HG02642 (cell line): ENCODE data around the gene THBD.

Experiments
- ATAC-seq: cut with Tn5 transposase; IDR thresholded peaks from one replicate; pipeline ENCODE4 v1.9.1; 2021; ENCODE audit warnings: mild to moderate bottlenecking; ENCODE audit not compliant: unreplicated experiment, poor library complexity

The THBD gene

GRCh38 chr20:23063168-23063567 lies 13.7 kb upstream of the THBD start:
- no peak for ATAC-seq

- no peak for ATAC-seq
Observed at GRCh38 chr20:23062632-23063031, 13.2 kb upstream of the THBD start.

GRCh38 chr20:23061734-23062561 lies 12.5 kb upstream of the THBD start:
- ATAC-seq, result no peak

- no peak for ATAC-seq
Observed at GRCh38 chr20:23061262-23061661, 11.8 kb upstream of the THBD start.

- no peak for ATAC-seq
Observed at GRCh38 chr20:23060629-23061028, 11.2 kb upstream of the THBD start.

- no peak for ATAC-seq
Observed at GRCh38 chr20:23059846-23060245, 10.4 kb upstream of the THBD start.

- no peak for ATAC-seq
Observed at GRCh38 chr20:23059001-23059400, 9.5 kb upstream of the THBD start.

GRCh38 chr20:23058240-23058639 lies 8.8 kb upstream of the THBD start:
- no peak for ATAC-seq

- no peak for ATAC-seq
Observed at GRCh38 chr20:23052904-23053303, 3.4 kb upstream of the THBD start.

GRCh38 chr20:23050847-23051627 lies 1.6 kb upstream of the THBD start:
- no peak for ATAC-seq

- ATAC-seq, result no peak
Observed at GRCh38 chr20:23050076-23050838, 785 bp upstream of the THBD start.

GRCh38 chr20:23048283-23049200 lies 930 bp downstream of the THBD start:
- no peak for ATAC-seq

- no peak for ATAC-seq
Observed at GRCh38 chr20:23047738-23048214, 1.7 kb downstream of the THBD start.

- ATAC-seq, result no peak
Observed at GRCh38 chr20:23047001-23047737, 2.3 kb downstream of the THBD start.

GRCh38 chr20:23046431-23046830 lies 3.0 kb downstream of the THBD start:
- ATAC-seq, result no peak

GRCh38 chr20:23043376-23043775 lies 6.1 kb downstream of the THBD start:
- ATAC-seq, result no peak

GRCh38 chr20:23042270-23042669 lies 7.2 kb downstream of the THBD start:
- no peak for ATAC-seq

GRCh38 chr20:23039885-23040508 lies 9.5 kb downstream of the THBD start:
- no peak for ATAC-seq
